Brain microvascular endothelial cell (primary cell): ENCODE data around the gene JUP.

Source experiments
- DNase-seq: peaks from one replicate; pipeline ENCODE4 v3.0.0-alpha.2; 2020
- H3K27ac ChIP-seq: fragments of 250-450 bp; sonication (Bioruptor Pico); 2 replicates; pipeline ENCODE4 v1.5.1; 2020; ENCODE audit warnings: mild to moderate bottlenecking, moderate library complexity
- H3K27me3 ChIP-seq: fragments of 250-450 bp; sonication (Bioruptor Pico); replicated peaks from 2 replicates; pipeline ENCODE4 v1.5.1; 2020; ENCODE audit warnings: mild to moderate bottlenecking
- H3K36me3 ChIP-seq: fragments of 250-450 bp; sonication (Bioruptor Pico); replicated peaks from 2 replicates; pipeline ENCODE4 v1.5.1; 2020; ENCODE audit warnings: mild to moderate bottlenecking
- H3K4me3 ChIP-seq: 2 replicates; pipeline ENCODE4 v1.5.1; 2011; ENCODE audit warnings: low read depth, mild to moderate bottlenecking, control low read depth, low read length, moderate library complexity
- in situ Hi-C: cut with HindIII; loops from 2 replicates; pipeline ENCODE4 v1.10.0; 2017; ENCODE audit warnings: low sequenced_read_pairs, low pct_ligation_motif_present
- TF ChIP-seq, protein P1 (sequence below): IDR thresholded peaks from 2 replicates; pipeline ENCODE4 v1.5.1; 2011; ENCODE audit warnings: low read depth, mild to moderate bottlenecking, moderate library complexity, low read length, control low read depth, inconsistent platforms; ENCODE audit errors: missing control alignments

Gene JUP

DNA sequence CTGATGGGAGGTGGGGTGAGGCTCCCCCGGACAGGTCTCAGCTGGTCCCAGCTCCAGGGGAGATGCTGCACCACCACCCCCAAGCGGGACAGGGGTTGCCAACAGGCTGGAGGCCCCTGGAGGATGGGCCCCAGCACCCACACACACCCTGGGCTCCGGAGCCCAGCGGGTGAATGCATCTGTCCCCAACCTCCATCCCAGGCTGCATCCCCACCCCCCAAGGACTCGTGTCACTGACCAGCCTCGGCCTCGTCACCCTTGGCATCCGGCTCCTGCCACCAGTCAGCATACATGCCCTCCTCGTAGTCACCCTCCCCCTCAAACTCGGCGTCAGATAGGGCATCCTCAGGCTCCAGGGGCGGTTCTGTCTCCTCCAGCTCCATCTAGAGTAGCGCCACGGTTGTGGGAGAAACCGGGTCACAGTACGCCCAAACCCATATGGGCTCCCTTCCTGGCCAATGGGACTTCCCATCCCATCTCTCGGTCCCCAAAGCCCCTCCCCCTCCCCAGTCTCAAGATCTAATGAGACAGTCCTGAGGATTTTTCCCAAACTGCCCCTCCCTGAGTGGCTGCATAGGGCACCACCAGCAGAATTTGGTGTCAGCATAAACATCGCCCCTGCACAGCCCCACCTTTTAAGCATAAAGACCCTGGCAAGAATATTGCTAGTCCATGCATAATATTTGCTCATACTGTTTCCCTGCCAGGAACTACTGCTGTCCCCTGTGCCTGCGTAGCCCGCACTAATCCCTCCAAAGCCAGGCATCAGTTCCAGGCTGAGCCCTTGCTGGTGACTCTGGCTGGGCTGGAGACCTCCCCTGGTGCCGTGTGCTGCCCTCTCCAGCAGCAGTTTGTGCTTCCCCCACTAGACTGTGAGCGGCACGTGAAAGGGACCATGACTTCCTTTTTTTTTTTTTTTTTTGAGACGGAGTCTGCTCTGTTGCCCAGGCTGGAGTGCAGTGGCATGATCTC is 16.8 kb upstream of the JUP start:
- H3K4me3 ChIP-seq: no peak overlapping the region
- DNase-seq: no peak
- TF ChIP-seq, protein P1, sequence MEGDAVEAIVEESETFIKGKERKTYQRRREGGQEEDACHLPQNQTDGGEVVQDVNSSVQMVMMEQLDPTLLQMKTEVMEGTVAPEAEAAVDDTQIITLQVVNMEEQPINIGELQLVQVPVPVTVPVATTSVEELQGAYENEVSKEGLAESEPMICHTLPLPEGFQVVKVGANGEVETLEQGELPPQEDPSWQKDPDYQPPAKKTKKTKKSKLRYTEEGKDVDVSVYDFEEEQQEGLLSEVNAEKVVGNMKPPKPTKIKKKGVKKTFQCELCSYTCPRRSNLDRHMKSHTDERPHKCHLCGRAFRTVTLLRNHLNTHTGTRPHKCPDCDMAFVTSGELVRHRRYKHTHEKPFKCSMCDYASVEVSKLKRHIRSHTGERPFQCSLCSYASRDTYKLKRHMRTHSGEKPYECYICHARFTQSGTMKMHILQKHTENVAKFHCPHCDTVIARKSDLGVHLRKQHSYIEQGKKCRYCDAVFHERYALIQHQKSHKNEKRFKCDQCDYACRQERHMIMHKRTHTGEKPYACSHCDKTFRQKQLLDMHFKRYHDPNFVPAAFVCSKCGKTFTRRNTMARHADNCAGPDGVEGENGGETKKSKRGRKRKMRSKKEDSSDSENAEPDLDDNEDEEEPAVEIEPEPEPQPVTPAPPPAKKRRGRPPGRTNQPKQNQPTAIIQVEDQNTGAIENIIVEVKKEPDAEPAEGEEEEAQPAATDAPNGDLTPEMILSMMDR: no peak
- in situ Hi-C loops: loop anchor here (10.0 kb wide), 1 partner anchor 59 kb away; no protein-coding TSS in a partner anchor
- H3K36me3 ChIP-seq: peaks cover 23% of the 10 kb centered on the region
- H3K27me3 ChIP-seq: no peaks in the 10 kb centered on the region
- no peak overlapping the region for H3K27ac ChIP-seq

DNA sequence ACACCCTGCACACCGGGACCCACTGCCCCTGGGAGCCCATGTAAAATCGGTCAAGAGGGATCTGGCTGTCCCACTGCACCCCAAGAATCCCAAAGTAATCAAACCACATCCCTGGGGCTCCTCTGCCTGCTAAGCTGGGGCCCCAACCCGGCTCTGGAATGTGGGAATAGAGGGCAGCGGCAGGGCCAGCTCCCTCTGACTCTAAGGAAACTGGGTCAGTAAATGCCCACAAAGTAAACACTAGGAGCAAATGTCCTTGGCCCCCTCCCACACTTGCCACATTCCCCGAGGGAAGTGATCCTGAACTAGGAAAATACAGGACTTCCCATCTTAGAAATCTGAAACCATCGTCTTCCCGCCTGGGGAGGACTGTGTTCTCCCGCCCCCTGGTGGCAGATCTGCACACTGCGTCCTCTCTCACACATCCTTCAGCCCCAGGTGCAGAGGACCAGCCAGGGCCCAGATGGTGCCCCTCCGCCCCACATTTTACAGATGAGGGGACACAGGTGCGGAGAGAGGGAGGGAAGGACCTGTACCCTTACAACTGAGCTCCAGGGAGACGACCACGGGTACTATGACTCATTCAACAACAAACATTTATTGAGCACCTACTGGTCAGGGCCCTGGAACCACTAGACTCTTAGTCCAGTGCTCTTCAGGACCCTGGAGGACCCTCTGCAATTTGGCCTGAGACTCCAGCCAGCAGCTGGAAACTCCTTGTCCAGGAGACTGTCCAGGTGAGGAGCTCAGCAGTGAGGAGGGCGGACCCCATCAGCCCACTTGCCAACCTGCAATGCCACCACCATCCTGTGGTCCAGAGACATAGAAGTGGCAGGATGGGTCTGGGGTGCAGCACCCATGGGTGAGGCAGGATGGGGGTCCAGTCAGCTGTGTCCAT is 15.1 kb upstream of the JUP start:
- no peak overlapping the region for H3K4me3 ChIP-seq
- H3K36me3 ChIP-seq: peaks cover 17% of the 10 kb centered on the region
- in situ Hi-C loops: loop anchor here (10.0 kb wide), 1 partner anchor 57 kb away; no protein-coding TSS in a partner anchor
- no peaks in the 10 kb centered on the region for H3K27me3 ChIP-seq
- no peak overlapping the region for H3K27ac ChIP-seq
- peak; percentile 64 for DNase-seq
- TF ChIP-seq, protein P1: peak; percentile 99

DNA sequence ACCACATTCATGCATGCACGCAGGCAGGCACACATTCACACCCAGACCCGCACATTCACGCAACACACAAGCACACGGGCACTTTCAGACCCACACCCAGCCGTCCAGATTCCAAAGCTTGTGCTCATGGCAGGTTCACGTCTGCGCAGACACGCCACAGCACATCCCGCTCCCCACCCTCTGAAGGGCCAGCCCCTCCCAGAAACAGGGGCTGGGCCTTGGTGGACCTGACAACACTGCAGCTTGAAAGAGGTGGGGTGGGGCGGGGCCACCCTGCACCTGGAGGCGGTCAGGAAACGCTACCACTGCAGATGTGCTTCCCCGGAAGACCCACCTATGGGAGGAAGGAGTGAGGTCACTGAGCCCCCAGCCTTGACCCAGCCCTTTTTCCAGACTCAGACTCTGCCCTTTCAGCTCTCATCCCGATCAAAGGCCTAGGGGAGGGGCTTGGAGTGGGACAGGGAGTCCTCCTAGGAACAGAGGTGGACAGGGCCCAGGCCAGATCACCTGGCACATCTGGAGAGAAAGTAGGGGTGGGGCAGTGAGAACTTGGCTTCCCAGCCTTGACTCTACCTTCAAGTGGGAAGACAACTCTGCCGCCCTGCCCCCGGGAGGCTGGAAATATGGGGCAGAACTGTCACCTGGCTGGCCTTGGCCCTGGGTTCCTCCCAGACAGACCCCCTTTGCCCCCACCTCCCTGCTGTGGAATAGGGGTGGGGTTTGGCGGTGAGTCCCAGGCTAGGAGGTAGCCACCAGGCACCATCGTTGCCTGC is 14.3 kb upstream of the JUP start:
- TF ChIP-seq, protein P1: no peak
- no peaks in the 10 kb centered on the region for H3K27me3 ChIP-seq
- DNase-seq: no peak
- in situ Hi-C loops: loop anchor here (10.0 kb wide), 1 partner anchor 56 kb away; no protein-coding TSS in a partner anchor
- no peak overlapping the region for H3K27ac ChIP-seq
- H3K36me3 ChIP-seq: peaks cover 15% of the 10 kb centered on the region
- H3K4me3 ChIP-seq: no peak overlapping the region

DNA sequence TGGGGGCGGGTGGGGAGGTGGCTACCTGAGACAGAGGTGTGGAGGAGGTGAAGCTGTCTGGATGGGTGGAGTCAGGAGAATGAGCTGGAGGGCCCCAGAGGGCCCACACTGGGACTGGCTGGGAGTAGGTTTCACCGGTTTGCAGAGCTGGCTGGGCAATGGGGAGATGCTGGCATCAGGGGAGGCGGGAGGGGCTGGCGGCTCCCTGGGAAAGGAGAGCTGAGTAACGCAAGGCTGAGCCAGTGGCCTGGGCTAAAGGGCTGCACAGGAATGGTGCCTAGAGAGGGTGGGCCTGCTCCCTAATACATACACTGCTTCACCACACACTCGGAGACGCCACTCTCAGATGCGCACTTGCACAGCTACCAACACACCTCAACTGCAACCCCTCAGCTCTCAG is 12.9 kb upstream of the JUP start:
- H3K36me3 ChIP-seq: peaks cover 9% of the 10 kb centered on the region
- no peaks in the 10 kb centered on the region for H3K27me3 ChIP-seq
- no peak overlapping the region for H3K4me3 ChIP-seq
- no peak overlapping the region for H3K27ac ChIP-seq
- DNase-seq: no peak
- in situ Hi-C loops: no loop called here
- TF ChIP-seq, protein P1: no peak

DNA sequence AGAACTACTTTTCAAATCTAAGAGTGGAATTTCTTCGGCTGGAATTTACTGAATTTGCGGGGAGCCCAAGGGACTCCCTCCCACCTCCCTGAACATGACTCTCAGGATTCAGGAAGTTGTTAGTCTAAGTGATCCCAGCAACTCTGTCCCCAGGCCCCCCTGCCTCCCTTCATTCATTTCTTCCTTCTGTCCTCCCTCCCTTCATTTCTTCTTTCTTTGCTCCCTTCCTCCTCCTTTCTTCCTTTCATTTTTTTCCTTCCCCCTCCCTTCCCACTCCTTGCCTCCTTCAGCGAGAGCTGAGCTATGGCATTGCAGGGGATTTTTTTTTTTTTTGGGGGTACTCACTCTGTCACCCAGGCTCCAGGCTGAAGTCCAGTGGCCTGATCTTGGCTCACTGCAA is 10.9 kb upstream of the JUP start:
- no peaks in the 10 kb centered on the region for H3K27me3 ChIP-seq
- TF ChIP-seq, protein P1: no peak
- H3K4me3 ChIP-seq: no peak overlapping the region
- H3K36me3 ChIP-seq: peaks cover 5% of the 10 kb centered on the region
- no peak overlapping the region for H3K27ac ChIP-seq
- in situ Hi-C loops: no loop called here
- no peak for DNase-seq
